PFSK-1 (cell line): Measurements from ENCODE around the gene PRKN.

Experiments
- FOXP2 ChIP-seq: optimal IDR thresholded peaks from 2 replicates; pipeline ENCODE3; 2011; ENCODE audit warnings: borderline replicate concordance, control low read depth, inconsistent platforms; ENCODE audit not compliant: insufficient read depth; ENCODE audit errors: extremely low read length, extremely low read depth
- POLR2AphosphoS5 ChIP-seq: IDR thresholded peaks from 2 replicates; pipeline ENCODE4 v1.6.1; 2012; ENCODE audit warnings: low read depth, mild to moderate bottlenecking, control low read depth, low read length, moderate library complexity
- SIN3A ChIP-seq: IDR thresholded peaks from 2 replicates; pipeline ENCODE4 v1.6.1; 2012; ENCODE audit warnings: mild to moderate bottlenecking, low read length, moderate library complexity, borderline replicate concordance; ENCODE audit not compliant: insufficient read depth
- TAF1 ChIP-seq: IDR thresholded peaks from 2 replicates; pipeline ENCODE4 v1.6.1; 2012; ENCODE audit warnings: low read length, control low read depth, borderline replicate concordance; ENCODE audit not compliant: insufficient read depth
- TF ChIP-seq, protein P1 (sequence below), 2 experiments: IDR thresholded peaks; 2 replicates each; pipeline versions ENCODE4 v1.6.1 to v1.8.0; 2011 to 2012; ENCODE audit warnings: low read depth in 2 of 2, low read length in 2 of 2, control low read depth in 1 of 2, inconsistent platforms in 1 of 2, mild to moderate bottlenecking in 1 of 2, moderate library complexity in 1 of 2; ENCODE audit not compliant: insufficient read depth in 1 of 2

The PRKN gene

DNA sequence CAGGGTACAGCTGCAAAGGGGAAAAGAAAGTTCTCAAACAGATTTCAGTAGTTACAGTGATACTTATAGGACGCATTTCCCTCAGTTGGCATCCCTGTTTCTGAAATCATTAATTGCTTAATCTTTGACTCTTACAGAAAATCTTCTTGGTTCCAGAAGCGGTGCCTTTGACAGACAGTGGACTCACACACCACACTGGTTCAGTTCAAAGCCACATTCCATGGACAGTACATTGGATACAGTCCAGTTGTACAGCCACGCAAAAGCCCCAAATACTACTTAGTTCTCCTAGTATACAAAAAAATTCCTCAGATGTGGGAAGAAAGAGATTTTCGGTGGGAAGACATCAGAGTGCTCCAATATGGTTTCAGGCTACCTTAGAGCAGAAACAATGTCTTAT, 460.4 kb downstream of the PRKN start:
- no peak for TF ChIP-seq FOXP2
- TF ChIP-seq, protein P1, sequence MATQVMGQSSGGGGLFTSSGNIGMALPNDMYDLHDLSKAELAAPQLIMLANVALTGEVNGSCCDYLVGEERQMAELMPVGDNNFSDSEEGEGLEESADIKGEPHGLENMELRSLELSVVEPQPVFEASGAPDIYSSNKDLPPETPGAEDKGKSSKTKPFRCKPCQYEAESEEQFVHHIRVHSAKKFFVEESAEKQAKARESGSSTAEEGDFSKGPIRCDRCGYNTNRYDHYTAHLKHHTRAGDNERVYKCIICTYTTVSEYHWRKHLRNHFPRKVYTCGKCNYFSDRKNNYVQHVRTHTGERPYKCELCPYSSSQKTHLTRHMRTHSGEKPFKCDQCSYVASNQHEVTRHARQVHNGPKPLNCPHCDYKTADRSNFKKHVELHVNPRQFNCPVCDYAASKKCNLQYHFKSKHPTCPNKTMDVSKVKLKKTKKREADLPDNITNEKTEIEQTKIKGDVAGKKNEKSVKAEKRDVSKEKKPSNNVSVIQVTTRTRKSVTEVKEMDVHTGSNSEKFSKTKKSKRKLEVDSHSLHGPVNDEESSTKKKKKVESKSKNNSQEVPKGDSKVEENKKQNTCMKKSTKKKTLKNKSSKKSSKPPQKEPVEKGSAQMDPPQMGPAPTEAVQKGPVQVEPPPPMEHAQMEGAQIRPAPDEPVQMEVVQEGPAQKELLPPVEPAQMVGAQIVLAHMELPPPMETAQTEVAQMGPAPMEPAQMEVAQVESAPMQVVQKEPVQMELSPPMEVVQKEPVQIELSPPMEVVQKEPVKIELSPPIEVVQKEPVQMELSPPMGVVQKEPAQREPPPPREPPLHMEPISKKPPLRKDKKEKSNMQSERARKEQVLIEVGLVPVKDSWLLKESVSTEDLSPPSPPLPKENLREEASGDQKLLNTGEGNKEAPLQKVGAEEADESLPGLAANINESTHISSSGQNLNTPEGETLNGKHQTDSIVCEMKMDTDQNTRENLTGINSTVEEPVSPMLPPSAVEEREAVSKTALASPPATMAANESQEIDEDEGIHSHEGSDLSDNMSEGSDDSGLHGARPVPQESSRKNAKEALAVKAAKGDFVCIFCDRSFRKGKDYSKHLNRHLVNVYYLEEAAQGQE (IDR thresholded peaks at IDR 0.05; ENCODE audit: insufficient read depth in 1 of 2, low read depth in 2 of 2, low read length in 2 of 2), result no peak
- TF ChIP-seq SIN3A, result no peak
- TF ChIP-seq TAF1, result no peak
- TF ChIP-seq POLR2AphosphoS5, result no peak

GRCh38 chr6:162264581-162264980, 463.0 kb downstream of the PRKN start:
- TF ChIP-seq, protein P1 (IDR thresholded peaks at IDR 0.05; ENCODE audit: insufficient read depth in 1 of 2, low read depth in 2 of 2, low read length in 2 of 2), result no peak
- TF ChIP-seq FOXP2 (no peak), SIN3A (no peak), TAF1 (no peak), POLR2AphosphoS5 (no peak)

- TF ChIP-seq TAF1 (no peak), SIN3A (no peak), POLR2AphosphoS5 (no peak)
- TF ChIP-seq, protein P1 (IDR thresholded peaks at IDR 0.05; ENCODE audit: insufficient read depth in 1 of 2, low read depth in 2 of 2, low read length in 2 of 2), result no peak
Measured at GRCh38 chr6:162262466-162263196, 464.9 kb downstream of the PRKN start.

- TF ChIP-seq POLR2AphosphoS5 (no peak), SIN3A (no peak), FOXP2 (no peak), TAF1 (no peak)
- TF ChIP-seq, protein P1 (IDR thresholded peaks at IDR 0.05; ENCODE audit: insufficient read depth in 1 of 2, low read depth in 2 of 2, low read length in 2 of 2), result no peak
Measured at GRCh38 chr6:162261598-162261997, 466.0 kb downstream of the PRKN start.
